Measurements from ENCODE around the gene ST7. TPM values are rescaled to one million over a fixed set of nuclear protein-coding genes. Genes with fewer than 3 reads are reported as not detected.

The ST7 gene
- total and polyA plus RNA-seq, 2 donors (not counting 3 experiments of a cell fraction or from before 2014, with no cell fraction given): 18.6 to 24.9 TPM

DNA sequence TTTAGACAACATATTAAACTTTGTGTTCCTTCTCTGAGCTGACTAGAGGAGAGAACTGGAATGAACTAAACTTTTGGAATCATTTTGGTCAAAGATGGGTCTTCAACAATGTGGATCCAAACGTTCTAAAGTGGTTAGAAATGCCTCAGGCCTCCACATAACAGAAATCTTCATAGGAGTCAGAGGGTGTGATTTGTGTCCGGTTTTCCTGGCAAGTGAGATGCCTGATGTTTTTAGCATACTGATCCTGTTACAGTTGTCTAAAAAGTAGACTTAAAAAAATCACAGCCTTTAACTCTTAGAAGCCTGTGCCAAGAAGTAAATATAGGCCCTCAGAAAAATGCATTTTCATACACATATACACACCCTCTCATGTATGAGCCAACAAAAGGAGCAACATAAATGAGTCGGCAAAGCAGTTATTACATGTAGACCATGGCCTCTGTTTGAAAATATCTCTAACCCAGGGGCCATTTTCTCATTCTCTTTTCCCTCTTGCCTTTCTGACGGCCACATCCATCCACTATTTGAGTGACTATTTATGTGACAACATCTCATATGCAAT lies 64.5 kb downstream of the ST7 start:
- dilution Hi-C loops (cut with MboI; ENCODE audit: extremely low pct_ligation_motif_present, low sequenced_read_pairs): no loop called here

More for the DNA sequence above, 64.5 kb downstream of the ST7 start:
- intact Hi-C loops (cut with micrococcal nuclease): no loop called here
- FAIRE-seq (no peak), DNase-seq (ENCODE audit: low read depth, low spot score) (no peak)
- Histone ChIP-seq H3K4me1 (ENCODE audit: control insufficient read depth, extremely low read depth, insufficient read depth, low read length) (peaks cover 18% of the 10 kb centered on the region), H3K4me2 (ENCODE audit: insufficient read depth, low read length) (no peak overlapping the region), H3K36me3 (ENCODE audit: control insufficient read depth in 2 of 2, extremely low read depth in 1 of 2, insufficient read depth in 2 of 2, low read length in 2 of 2) (no peaks in the 10 kb centered on the region), H3K4me3 (replicated peaks in 1 of 3; ENCODE audit: insufficient read depth in 1 of 3, low read depth in 1 of 3, low read length in 3 of 3) (no peak overlapping the region), H3K9ac (replicated peaks; ENCODE audit: extremely low read depth, insufficient read depth, low read length) (no peak overlapping the region), H3K9me1 (replicated peaks; ENCODE audit: control insufficient read depth, extremely low read depth, insufficient read depth, low read length) (peaks cover 2% of the 10 kb centered on the region), H2AFZ (ENCODE audit: low read depth, low read length) (no peak overlapping the region), H3K27me3 (ENCODE audit: control insufficient read depth in 2 of 2, insufficient read depth in 2 of 2, low read length in 2 of 2) (no peaks in the 10 kb centered on the region), H3K27ac (ENCODE audit: insufficient read depth, low read depth, low read length) (no peak overlapping the region), H3K9me3 (replicated peaks; ENCODE audit: control insufficient read depth, insufficient read depth, low read length) (no peaks in the 10 kb centered on the region), H4K20me1 (replicated peaks; ENCODE audit: control insufficient read depth, extremely low read depth, insufficient read depth, low read length) (no peaks in the 10 kb centered on the region), H3K79me2 (ENCODE audit: control insufficient read depth, insufficient read depth, low read length) (peaks cover 8% of the 10 kb centered on the region)
- TF ChIP-seq GATA2 (IDR thresholded peaks at IDR 0.05; ENCODE audit: insufficient read depth, insufficient read length, low read depth, low read length): no peak
- TF ChIP-seq, protein P1, sequence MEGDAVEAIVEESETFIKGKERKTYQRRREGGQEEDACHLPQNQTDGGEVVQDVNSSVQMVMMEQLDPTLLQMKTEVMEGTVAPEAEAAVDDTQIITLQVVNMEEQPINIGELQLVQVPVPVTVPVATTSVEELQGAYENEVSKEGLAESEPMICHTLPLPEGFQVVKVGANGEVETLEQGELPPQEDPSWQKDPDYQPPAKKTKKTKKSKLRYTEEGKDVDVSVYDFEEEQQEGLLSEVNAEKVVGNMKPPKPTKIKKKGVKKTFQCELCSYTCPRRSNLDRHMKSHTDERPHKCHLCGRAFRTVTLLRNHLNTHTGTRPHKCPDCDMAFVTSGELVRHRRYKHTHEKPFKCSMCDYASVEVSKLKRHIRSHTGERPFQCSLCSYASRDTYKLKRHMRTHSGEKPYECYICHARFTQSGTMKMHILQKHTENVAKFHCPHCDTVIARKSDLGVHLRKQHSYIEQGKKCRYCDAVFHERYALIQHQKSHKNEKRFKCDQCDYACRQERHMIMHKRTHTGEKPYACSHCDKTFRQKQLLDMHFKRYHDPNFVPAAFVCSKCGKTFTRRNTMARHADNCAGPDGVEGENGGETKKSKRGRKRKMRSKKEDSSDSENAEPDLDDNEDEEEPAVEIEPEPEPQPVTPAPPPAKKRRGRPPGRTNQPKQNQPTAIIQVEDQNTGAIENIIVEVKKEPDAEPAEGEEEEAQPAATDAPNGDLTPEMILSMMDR (IDR thresholded peaks at IDR 0.05; ENCODE audit: extremely low read depth in 1 of 2, insufficient read depth in 1 of 2, low read depth in 1 of 2, low read length in 2 of 2): no peak
- TF ChIP-seq JUN (IDR thresholded peaks at IDR 0.05; ENCODE audit: borderline replicate concordance, insufficient read depth, insufficient read length, low read depth): no peak
- TF ChIP-seq POLR2A (IDR thresholded peaks at IDR 0.05; ENCODE audit: low read depth, low read length): no peak
- no peak for TF ChIP-seq MYC (IDR thresholded peaks at IDR 0.05; ENCODE audit: low read depth, low read length)
- TF ChIP-seq FOS (IDR thresholded peaks at IDR 0.05; ENCODE audit: borderline replicate concordance, insufficient read depth, low read length): no peak
- no peak for TF ChIP-seq POLR2AphosphoS5 (IDR thresholded peaks at IDR 0.05; ENCODE audit: insufficient read depth, low read depth, low read length)
- TF ChIP-seq, protein P2, sequence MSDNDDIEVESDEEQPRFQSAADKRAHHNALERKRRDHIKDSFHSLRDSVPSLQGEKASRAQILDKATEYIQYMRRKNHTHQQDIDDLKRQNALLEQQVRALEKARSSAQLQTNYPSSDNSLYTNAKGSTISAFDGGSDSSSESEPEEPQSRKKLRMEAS (IDR thresholded peaks at IDR 0.05; ENCODE audit: insufficient read depth, insufficient read length): no peak
- TF ChIP-seq EZH2 (IDR thresholded peaks at IDR 0.05; ENCODE audit: borderline replicate concordance, low read depth, low read length, severe bottlenecking): no peak
- ChIA-PET POLR2A (no interaction called here), CTCF (interaction anchor here (1.4 to 1.9 kb wide), 2 partner anchors 18 to 101 kb away, joined by 3 to 5 read pairs; no protein-coding TSS in a partner anchor)
- no TSS peak for BruUV-seq (replicated peaks)

Data from endothelial cell of umbilical vein (primary cell).